ENCODE data around the gene GALK2. TPM values are rescaled to one million over a fixed set of nuclear protein-coding genes. Genes with fewer than 3 reads are reported as not detected.

GALK2 gene
- total RNA-seq = 10 to 100 TPM; 20.2 to 23.4 TPM

- Mint-ChIP-seq H3K36me3 (ENCODE audit: low read depth) (peaks cover 11% of the 10 kb centered on the region), H3K4me1 (peaks cover 39% of the 10 kb centered on the region), H3K27ac (peak within 1 kb of the TSS; percentile 95), H3K4me3 (peak within 1 kb of the TSS; percentile 87), H3K9me3 (peaks cover 2% of the 10 kb centered on the region), H3K27me3 (no peaks in the 10 kb centered on the region)
- ChIA-PET CTCF (interaction anchor here (1.0 to 1.3 kb wide), 3 partner anchors 9 to 14 kb away, joined by 3 to 5 read pairs (median 3); partner anchors contain the start of gene COPS2), POLR2A (interaction anchor here (1.0 kb wide), 2 partner anchors 9 to 14 kb away, joined by 4 to 10 read pairs; partner anchors contain the start of gene COPS2)
- DNase-seq = peak; percentile 89
Observed at GRCh38 chr15:49169880-49170597, at the start of gene GALK2. Gene GALK2 (plus strand): TSS chr15:49170247. CDS start chr15:49170323, 76 bp downstream.

GRCh38 chr15:49120832-49121231 is 49.2 kb upstream of the GALK2 start:
- ChIA-PET POLR2A (no interaction called here), CTCF (interaction anchor here (1.0 to 1.1 kb wide), 2 partner anchors 11 to 34 kb away, joined by 3 to 4 read pairs; partner anchors contain the start of gene COPS2)
- DNase-seq = no peak
- Mint-ChIP-seq H3K4me1 (no peaks in the 10 kb centered on the region), H3K9me3 (no peaks in the 10 kb centered on the region), H3K27ac (no peak overlapping the region), H3K4me3 (no peak overlapping the region), H3K36me3 (ENCODE audit: low read depth) (peaks cover 19% of the 10 kb centered on the region), H3K27me3 (no peaks in the 10 kb centered on the region)

DNA sequence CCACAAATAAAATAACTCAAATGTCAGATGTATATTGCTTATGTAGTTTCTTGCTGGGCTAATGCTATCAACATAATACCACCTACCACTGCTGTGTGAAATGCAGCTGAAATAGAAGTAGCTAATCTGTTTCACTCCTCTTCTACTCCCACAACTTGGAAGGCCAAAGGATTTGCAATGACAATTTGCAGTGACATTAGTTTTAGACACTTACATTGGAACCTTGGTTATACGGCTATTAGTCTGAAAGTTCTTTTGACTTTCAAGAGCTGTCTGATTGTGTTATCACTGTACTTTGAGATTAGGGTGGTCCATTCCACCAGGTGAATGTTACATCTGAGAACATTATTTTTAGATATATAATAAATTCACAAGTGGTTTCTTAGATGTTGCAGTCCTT is 48.1 kb upstream of the GALK2 start:
- DNase-seq = no peak
- H3K27me3 Mint-ChIP-seq = no peaks in the 10 kb centered on the region
- H3K9me3 Mint-ChIP-seq = no peaks in the 10 kb centered on the region
- H3K4me3 Mint-ChIP-seq = no peak overlapping the region
- no peaks in the 10 kb centered on the region for H3K4me1 Mint-ChIP-seq
- ChIA-PET CTCF (interaction anchor here (1.0 kb wide), 1 partner anchor 33 kb away, joined by 4 read pairs; the partner anchor contains the start of gene COPS2), POLR2A (no interaction called here)
- H3K27ac Mint-ChIP-seq = no peak overlapping the region
- H3K36me3 Mint-ChIP-seq (ENCODE audit: low read depth) = peaks cover 12% of the 10 kb centered on the region

DNA sequence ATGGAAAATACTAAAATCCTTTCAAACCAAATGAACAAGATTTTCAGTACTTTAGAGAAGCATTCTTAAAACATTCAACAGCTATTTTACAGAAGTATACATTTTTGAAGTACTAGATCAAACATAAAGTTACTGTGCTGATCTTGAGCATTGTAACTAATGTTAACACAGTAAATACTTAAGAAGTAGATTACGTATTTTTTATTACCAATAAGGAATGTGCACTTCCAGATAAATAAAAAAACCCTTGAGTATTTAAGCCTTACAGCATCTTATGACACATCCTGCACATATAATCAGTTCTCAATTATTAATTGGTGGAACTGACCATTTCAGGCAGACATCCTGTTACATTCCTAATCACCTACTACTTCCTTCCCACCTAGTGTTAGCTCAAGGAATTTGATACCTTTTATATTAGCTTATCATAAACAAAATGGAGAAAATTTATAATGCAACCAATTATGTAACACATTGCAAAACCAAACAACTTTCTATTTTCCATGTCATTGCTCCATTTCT is 47.4 kb upstream of the GALK2 start:
- Mint-ChIP-seq H3K4me3 (no peak overlapping the region), H3K27me3 (no peaks in the 10 kb centered on the region), H3K9me3 (no peaks in the 10 kb centered on the region), H3K4me1 (no peaks in the 10 kb centered on the region), H3K36me3 (ENCODE audit: low read depth) (peaks cover 14% of the 10 kb centered on the region), H3K27ac (no peak overlapping the region)
- ChIA-PET POLR2A (no interaction called here), CTCF (no interaction called here)
- DNase-seq = no peak

- Mint-ChIP-seq H3K27me3 (no peaks in the 10 kb centered on the region), H3K9me3 (no peaks in the 10 kb centered on the region), H3K4me3 (no peak overlapping the region), H3K36me3 (ENCODE audit: low read depth) (peaks cover 18% of the 10 kb centered on the region), H3K27ac (no peak overlapping the region), H3K4me1 (no peaks in the 10 kb centered on the region)
- ChIA-PET CTCF (interaction anchor here (1.7 kb wide), 1 partner anchor 263 kb away, joined by 7 read pairs; no protein-coding TSS in a partner anchor), POLR2A (interaction anchor here (1.2 kb wide), 1 partner anchor 247 kb away, joined by 4 read pairs; the partner anchor contains the start of gene EID1)
- DNase-seq = no peak
Observed at GRCh38 chr15:49124371-49124770, 45.7 kb upstream of the GALK2 start.

DNA sequence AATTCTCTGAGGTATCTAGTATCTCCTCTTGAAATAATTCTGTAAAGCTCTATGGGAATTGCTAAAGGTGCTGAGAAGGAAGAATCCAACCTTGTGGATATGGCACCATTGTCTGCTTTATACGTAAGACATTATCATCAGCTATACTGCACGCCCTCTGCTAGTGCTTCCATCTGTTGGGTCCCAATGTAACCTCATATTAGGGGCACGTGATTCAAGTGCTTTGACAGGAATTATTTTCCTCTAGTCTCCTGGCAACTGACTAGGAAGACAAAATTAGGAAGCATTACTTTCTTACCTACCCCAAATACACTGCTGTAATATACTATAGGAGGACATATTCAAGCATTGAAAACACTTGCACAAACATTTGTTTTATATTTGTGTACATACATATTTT is 38.6 kb upstream of the GALK2 start:
- Mint-ChIP-seq H3K4me3 (no peak overlapping the region), H3K36me3 (ENCODE audit: low read depth) (peaks cover 44% of the 10 kb centered on the region), H3K27ac (no peak overlapping the region), H3K4me1 (peaks cover 13% of the 10 kb centered on the region), H3K9me3 (no peaks in the 10 kb centered on the region), H3K27me3 (no peaks in the 10 kb centered on the region)
- CTCF ChIA-PET = interaction anchor here (1.2 kb wide), 1 partner anchor 11 kb away, joined by 3 read pairs; no protein-coding TSS in a partner anchor
- POLR2A ChIA-PET = no interaction called here
- DNase-seq = no peak

GRCh38 chr15:49134683-49135341 is 35.2 kb upstream of the GALK2 start:
- no peaks in the 10 kb centered on the region for H3K27me3 Mint-ChIP-seq
- H3K4me1 Mint-ChIP-seq = peaks cover 15% of the 10 kb centered on the region
- no peak overlapping the region for H3K4me3 Mint-ChIP-seq
- H3K27ac Mint-ChIP-seq = no peak overlapping the region
- ChIA-PET CTCF (no interaction called here), POLR2A (no interaction called here)
- no peak for DNase-seq
- peaks cover 39% of the 10 kb centered on the region for H3K36me3 Mint-ChIP-seq (ENCODE audit: low read depth)
- H3K9me3 Mint-ChIP-seq = no peaks in the 10 kb centered on the region

DNA sequence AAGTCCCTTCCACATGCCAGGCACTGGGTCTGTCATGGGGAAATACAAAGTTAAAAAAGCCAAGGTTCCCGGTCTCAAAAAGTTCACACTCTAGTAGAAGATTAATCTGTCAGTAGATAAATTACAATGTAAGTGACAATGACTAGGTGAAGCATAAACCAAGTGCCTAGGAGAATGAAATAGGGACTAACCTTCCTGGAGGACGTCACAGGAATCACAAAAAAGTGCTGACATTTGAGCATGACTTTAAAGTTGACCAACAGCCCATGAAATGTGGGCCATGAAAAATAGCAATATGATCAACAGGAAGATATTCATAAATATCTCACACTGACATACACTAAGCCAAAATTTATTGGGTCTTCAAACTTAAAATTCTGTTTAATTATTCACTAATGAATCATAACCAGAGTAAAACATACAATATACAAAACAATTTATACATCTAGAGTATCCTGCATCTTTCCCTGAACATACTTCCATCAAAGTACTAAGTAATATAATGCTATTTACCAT is 34.6 kb upstream of the GALK2 start:
- CTCF ChIA-PET = no interaction called here
- Mint-ChIP-seq H3K4me3 (no peak overlapping the region), H3K27me3 (no peaks in the 10 kb centered on the region), H3K36me3 (ENCODE audit: low read depth) (peaks cover 38% of the 10 kb centered on the region), H3K4me1 (peaks cover 15% of the 10 kb centered on the region), H3K27ac (no peak overlapping the region), H3K9me3 (no peaks in the 10 kb centered on the region)
- POLR2A ChIA-PET = no interaction called here
- DNase-seq = no peak

GRCh38 chr15:49135911-49136310 is 34.1 kb upstream of the GALK2 start:
- Mint-ChIP-seq H3K9me3 (no peaks in the 10 kb centered on the region), H3K4me1 (peaks cover 15% of the 10 kb centered on the region), H3K27me3 (no peaks in the 10 kb centered on the region), H3K4me3 (no peak overlapping the region), H3K36me3 (ENCODE audit: low read depth) (peaks cover 44% of the 10 kb centered on the region), H3K27ac (no peak overlapping the region)
- CTCF ChIA-PET = no interaction called here
- POLR2A ChIA-PET = no interaction called here
- no peak for DNase-seq

DNA sequence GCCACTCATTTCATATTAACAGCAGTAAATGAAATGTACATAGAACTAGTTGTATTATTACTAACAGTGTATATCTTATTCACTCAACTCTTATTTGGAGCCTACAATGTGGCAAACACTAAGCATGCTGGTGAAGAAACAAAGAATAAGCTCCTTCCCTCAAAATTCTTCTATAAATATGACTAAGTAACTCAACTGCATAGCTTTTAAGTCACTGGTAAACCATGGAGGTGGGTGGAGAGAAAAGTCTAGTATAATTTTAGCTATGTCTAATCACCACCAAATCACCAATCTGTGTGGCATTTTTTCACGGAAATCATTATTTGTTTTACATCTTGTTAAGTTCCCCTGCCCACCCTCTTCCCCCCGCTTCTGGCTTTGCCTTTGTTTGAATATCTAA is 32.2 kb upstream of the GALK2 start:
- Mint-ChIP-seq H3K4me3 (no peak overlapping the region), H3K36me3 (ENCODE audit: low read depth) (peaks cover 54% of the 10 kb centered on the region), H3K27ac (no peak overlapping the region), H3K4me1 (peaks cover 15% of the 10 kb centered on the region), H3K9me3 (no peaks in the 10 kb centered on the region), H3K27me3 (no peaks in the 10 kb centered on the region)
- ChIA-PET POLR2A (interaction anchor here (0.7 kb wide), 1 partner anchor 497 kb away, joined by 3 read pairs; no protein-coding TSS in a partner anchor), CTCF (interaction anchor here (1.3 kb wide), 1 partner anchor 8 kb away, joined by 4 read pairs; no protein-coding TSS in a partner anchor)
- DNase-seq = no peak

GRCh38 chr15:49145651-49146609 is 24.1 kb upstream of the GALK2 start:
- POLR2A ChIA-PET = no interaction called here
- no peak overlapping the region for H3K27ac Mint-ChIP-seq

DNA sequence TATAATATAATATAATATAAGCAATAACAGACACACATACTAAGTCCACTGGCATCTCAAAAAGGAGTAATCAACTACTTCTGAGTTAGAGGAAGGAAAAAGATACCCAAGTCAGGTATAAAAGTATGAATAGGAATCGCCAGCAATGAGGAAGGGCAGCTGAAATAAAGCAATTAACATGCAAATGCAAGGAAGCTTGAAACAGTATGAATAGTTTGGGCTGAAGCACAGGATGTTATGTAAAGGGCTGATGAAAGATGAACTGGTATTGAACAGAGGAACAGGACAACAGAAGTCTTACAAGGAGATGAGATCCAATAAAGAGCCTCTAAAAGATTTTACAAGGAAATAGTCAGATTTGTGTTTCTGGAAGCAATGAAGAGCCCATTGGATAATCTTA is 21.7 kb upstream of the GALK2 start:
- no peaks in the 10 kb centered on the region for H3K27me3 Mint-ChIP-seq
- H3K4me3 Mint-ChIP-seq = no peak overlapping the region
- H3K36me3 Mint-ChIP-seq (ENCODE audit: low read depth) = peaks cover 10% of the 10 kb centered on the region
- POLR2A ChIA-PET = interaction anchor here (0.8 kb wide), 1 partner anchor 104 kb away, joined by 3 read pairs; no protein-coding TSS in a partner anchor
- CTCF ChIA-PET = no interaction called here
- no peak for DNase-seq
- H3K9me3 Mint-ChIP-seq = no peaks in the 10 kb centered on the region
- peaks cover 40% of the 10 kb centered on the region for H3K4me1 Mint-ChIP-seq
- H3K27ac Mint-ChIP-seq = no peak overlapping the region

More at GRCh38 chr15:49145651-49146609, 24.1 kb upstream of the GALK2 start:
- Mint-ChIP-seq H3K4me3 (no peak overlapping the region), H3K36me3 (ENCODE audit: low read depth) (peaks cover 27% of the 10 kb centered on the region), H3K4me1 (peaks cover 31% of the 10 kb centered on the region), H3K27me3 (no peaks in the 10 kb centered on the region), H3K9me3 (no peaks in the 10 kb centered on the region)
- CTCF ChIA-PET = interaction anchor here (1.0 to 2.1 kb wide), 4 partner anchors 8 to 285 kb away, joined by 3 to 11 read pairs (median 4); partner anchors contain the start of genes COPS2 and EID1
- DNase-seq = peak; percentile 58

All from activated CD4-positive, alpha-beta T cell treated with anti-CD3 and anti-CD28 coated beads, Interleukin-2, amount 10 ng/mL, durations not matched to agents 7 days and 5 days (primary cell).